Ovary (tissue), 3 donors: ENCODE measurements around the gene PLEKHG4B.

Experiments
- CTCF ChIP-seq, 3 donors: fragments of 450-650 bp in 2 of 3; fragments of 200-600 bp in 1 of 3; IDR thresholded peaks; one replicate each; pipeline versions ENCODE4 v1.5.1 to v1.8.0; 2016 to 2022; ENCODE audit warnings: antibody characterized with exemption in 3 of 3, mild to moderate bottlenecking in 1 of 3
- EP300 ChIP-seq: sonication (generic); formaldehyde crosslinking; IDR thresholded peaks from one replicate; pipeline ENCODE4 v1.6.1; 2017; ENCODE audit warnings: antibody characterized with exemption
- POLR2A ChIP-seq: fragments of 450-650 bp; IDR thresholded peaks from one replicate; pipeline ENCODE4 v1.6.1; 2017; ENCODE audit warnings: antibody characterized with exemption, mild to moderate bottlenecking, moderate library complexity
- donor health status: DM: no; HTN: no; CAD: no.

GRCh38 chr5:141761-142160, 49.8 kb downstream of the PLEKHG4B start:
- TF ChIP-seq CTCF (IDR thresholded peaks at IDR 0.05) (no peak), POLR2A (no peak), EP300 (no peak)
